ENCODE results near the gene KIAA0513.
A peak's percentile ranks its signal among the peaks of the same experiment; 100 is the strongest.

KIAA0513 gene

GRCh38 chr16:85005285-85006069, 22.1 kb upstream of the KIAA0513 start:
- DNase-seq = no peak

DNA sequence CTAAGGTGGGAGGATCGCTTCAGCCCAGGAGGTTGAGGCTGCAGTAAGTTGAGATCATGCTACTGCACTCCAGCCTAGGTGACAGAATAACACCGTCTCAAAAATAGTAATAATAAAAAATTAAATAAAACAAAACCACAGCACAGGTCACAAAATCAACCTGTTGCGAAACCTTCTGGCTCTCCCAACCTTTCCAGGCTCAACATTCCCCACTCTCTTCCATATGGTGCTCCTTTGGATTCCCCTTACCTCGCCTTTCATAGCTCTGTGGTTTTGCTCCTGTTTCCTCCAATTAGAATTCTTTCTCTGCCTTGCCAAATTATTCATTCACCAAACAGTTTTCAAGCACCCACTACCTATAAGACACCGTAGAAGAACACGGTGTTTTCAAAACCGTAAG, 21.0 kb upstream of the KIAA0513 start:
- DNase-seq = no peak

DNA sequence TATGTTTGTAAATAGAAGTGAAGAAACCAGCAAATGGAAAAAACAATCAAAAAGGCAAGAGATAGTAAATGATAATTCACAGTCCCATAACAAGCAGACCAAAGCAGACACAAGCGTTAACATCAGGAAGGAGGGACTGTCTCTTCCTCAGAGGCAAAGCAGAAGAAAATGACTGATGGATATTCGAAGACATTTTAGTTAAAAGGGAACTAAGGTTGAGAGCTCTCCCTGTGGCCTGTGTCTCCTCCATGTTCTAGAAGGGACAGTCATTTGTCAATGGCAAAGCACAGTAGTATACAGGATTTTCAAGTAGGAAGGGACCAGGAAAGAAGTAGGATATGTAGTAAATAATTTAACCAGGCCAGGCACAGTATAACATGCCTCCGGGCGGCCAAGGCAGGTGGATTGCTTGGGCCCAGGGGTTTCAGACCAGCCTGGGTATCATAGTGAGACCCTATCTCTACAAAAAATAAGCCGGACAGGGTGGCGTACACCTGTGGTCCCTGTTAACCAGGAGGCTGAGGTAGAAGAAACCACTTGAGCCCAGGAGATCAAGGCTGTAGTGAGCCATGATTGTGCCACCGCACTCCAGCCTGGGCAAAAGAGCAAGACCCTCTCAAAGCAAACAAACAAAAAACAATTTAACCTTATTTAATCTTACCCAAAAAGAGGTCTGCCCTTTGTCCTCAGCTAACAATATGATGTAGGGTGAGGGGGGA, 19.9 kb upstream of the KIAA0513 start:
- no peak for DNase-seq

- DNase-seq = no peak
These were observed 19.3 kb upstream of the KIAA0513 start for GRCh38 chr16:85008271-85008670.

- DNase-seq = no peak
These were observed 17.1 kb upstream of the KIAA0513 start for GRCh38 chr16:85010446-85010930.

- DNase-seq = peak; percentile 91
These were observed 16.4 kb upstream of the KIAA0513 start, which contains the start of gene ZDHHC7 for GRCh38 chr16:85010931-85011845. Gene ZDHHC7, minus strand, starts transcription at chr16:85011535. Its CDS starts 20,917 bp downstream, at chr16:84990618.

DNA sequence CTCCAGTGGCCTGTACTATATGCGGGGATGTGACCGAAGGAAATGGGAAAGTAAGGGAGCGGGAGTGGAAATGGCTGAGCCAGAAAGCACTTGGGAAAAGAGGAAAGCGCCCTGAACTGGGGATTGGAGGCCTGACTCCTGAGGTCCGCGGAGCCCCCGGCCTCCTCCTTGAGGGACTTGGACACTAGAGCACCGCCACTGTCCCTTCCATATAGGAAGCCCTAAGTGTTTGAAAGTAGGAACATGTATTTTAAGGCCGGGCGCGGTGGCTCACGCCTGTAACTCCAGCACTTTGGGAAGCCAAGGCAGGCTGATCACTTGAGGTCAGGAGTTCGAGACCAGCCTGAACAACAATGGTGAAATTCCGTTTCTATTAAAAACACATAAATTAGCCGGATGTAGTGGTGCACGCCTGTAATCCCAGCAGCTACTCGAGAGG, 15.7 kb upstream of the KIAA0513 start:
- no peak for DNase-seq

DNA sequence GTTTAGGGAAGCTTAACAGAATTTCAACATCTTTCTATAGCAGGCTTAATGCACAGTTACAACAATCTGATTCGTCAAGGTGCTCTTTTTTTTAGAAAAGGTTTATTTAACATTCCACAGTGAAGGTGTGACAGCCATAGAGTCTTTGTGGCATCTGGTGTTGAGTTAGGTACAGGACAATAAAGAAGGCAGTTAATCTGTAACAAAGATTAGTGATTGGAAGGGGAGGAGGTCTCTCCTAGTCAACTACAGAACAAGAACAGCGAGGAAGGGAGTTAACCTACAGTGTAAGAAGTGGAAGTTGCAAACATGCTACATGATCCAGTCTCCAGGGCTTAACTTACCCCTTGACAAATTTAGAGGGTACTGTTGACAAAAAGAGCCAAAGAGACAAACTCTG, 13.3 kb upstream of the KIAA0513 start:
- no peak for DNase-seq

DNA sequence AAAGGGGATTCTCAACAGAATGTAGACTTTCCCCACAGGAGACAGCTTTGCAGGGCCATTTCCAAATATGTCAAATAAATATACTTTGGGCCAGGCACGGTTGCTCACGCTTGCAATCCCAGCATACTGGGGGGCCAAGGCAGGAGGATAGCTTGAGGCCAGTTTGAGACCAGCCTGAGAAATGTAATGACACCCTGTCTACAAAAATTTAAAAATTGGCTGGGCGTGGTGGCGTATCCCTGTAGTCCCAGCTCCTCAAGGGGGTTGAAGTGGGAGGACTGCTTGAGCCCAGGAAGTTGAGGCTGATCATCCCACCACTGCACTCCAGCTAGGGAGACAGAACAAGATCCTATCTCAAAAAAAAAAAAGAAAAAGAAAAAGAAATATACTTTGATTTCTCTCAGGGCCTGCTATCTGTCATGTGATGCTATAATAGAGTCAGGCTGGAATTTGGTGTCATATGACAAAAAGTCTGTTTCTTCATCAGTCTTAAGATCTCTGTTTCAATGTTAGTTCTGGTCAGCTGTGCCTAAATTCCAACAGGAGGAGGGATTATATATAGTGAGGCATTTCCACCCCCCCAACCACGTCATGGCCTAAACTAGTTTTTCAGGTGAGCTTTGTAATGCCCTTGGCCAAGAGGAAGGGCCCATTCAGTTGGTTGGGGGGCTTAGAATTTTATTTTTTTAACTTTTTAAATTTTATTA, 12.0 kb upstream of the KIAA0513 start:
- DNase-seq = no peak

DNA sequence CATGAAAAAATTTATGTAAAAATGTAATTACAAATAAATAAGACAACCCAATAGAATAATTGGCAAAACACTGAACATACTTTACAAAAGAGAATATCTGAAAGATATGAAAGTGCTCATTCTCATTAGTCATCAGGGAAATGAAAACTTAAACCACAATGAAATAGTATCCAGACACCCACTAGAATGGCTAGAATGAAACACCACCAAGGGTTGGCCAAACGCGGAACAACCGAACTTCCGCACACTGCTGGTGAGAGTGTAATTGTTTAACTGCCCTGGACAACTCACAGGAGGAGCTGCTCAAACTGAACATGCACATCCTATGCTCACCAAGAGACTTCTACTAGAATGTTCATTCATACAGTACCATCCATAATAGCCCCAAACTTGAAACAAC, 10.4 kb upstream of the KIAA0513 start:
- DNase-seq = peak; percentile 54

DNA sequence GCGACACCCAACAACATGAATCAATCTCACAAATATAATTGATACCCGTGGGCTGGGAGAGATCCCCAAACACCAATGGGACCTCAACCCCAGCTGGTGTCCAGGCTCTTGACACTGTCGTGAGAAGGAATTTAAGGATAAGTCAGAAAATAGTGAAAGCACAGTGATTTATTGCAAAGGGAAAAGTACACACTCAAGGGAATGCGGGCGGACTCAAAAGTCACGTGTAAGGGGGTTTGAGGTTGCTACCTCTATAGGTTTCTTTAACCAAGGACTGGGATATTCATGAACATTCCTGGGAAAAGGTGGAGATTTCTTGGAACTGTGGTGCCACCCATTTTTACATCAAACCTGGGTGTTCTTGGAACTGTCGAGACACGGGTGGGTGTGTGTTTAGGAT, 10.0 kb upstream of the KIAA0513 start:
- DNase-seq = no peak

- DNase-seq = no peak
These were observed 8.9 kb upstream of the KIAA0513 start for GRCh38 chr16:85018529-85019236.

- no peak for DNase-seq
These were observed 7.8 kb upstream of the KIAA0513 start for GRCh38 chr16:85019659-85020245.

GRCh38 chr16:85025781-85026653, 1.6 kb upstream of the KIAA0513 start:
- no peak for DNase-seq

- no peak for DNase-seq
These were observed 892 bp upstream of the KIAA0513 start for GRCh38 chr16:85026703-85027102.

DNA sequence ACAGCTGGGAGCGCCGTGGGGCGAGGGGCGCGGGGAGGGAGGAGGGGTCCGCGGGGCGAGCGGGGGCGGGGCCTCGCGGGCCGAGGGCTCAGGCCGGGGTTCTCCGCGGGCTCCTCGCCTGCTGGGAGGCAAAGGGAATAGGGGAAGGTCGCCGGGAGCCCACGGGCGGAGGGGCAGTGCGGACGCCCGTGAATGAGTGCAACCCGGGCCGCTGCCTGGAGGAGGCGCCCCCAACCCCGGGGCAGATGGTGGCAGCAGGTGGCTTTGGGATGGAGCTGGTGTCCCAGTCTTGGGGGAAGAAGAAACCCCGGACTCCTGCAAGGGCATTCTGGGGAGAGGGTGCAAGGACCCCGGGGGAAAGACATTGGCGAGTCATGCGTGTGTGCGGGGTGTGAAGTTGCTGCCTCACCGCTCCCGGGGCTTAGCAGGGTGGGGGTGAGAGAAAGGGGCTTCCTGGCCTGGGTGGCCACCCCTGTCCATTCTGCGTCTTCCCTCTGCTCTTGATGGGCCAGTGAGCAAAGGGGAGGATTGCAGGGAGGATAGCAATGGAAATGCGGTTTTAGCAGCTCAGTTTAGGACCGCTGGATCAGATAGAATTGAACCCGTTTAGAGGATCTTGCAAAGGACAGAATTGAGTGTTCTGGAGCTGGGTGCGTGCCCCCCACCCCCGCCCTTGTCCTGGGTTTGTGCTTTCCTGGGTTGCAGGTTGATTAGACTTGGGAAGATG, 526 bp downstream of the KIAA0513 start:
- peak; percentile 29 for DNase-seq

- peak; percentile 86 for DNase-seq
These were observed 1.3 kb downstream of the KIAA0513 start for GRCh38 chr16:85028685-85029407.

- DNase-seq = peak; percentile 76
These were observed 1.8 kb downstream of the KIAA0513 start for GRCh38 chr16:85029408-85029784.

GRCh38 chr16:85029981-85030401, 2.4 kb downstream of the KIAA0513 start:
- DNase-seq = no peak

All from stimulated activated CD4-positive, alpha-beta T cell treated with anti-CD3 and anti-CD28 coated beads, Interleukin-15, amount 100 ng/mL, for 24 hours (primary cell).